Measurements from ENCODE around the gene MSANTD3. TPM values are rescaled to one million over a fixed set of nuclear protein-coding genes. Genes with fewer than 3 reads are reported as not detected.
"Not testable (repeated sequence)": the region's sequence is repeated elsewhere in the genome, so short reads cannot be mapped to it uniquely, and the experiment has no call there.

The MSANTD3 gene, protein sequence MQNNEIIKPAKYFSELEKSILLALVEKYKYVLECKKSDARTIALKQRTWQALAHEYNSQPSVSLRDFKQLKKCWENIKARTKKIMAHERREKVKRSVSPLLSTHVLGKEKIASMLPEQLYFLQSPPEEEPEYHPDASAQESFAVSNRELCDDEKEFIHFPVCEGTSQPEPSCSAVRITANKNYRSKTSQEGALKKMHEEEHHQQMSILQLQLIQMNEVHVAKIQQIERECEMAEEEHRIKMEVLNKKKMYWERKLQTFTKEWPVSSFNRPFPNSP
- total RNA-seq (2014; rRNA removed; shearing (Covaris generic)), result 81.8 and 82.7 TPM in 2 replicates

- peak; percentile 76 for DNase-seq (ENCODE audit: low spot score)
These were observed at the start of gene MSANTD3 for GRCh38 chr9:100426530-100427365. MSANTD3 (plus strand) TSS chr9:100427143; CDS start chr9:100441939, 14,796 bp downstream.

- DNase-seq (ENCODE audit: low spot score), result peak; percentile 12
These were observed 47.1 kb upstream of the MSANTD3 start for GRCh38 chr9:100379862-100380261.

DNA sequence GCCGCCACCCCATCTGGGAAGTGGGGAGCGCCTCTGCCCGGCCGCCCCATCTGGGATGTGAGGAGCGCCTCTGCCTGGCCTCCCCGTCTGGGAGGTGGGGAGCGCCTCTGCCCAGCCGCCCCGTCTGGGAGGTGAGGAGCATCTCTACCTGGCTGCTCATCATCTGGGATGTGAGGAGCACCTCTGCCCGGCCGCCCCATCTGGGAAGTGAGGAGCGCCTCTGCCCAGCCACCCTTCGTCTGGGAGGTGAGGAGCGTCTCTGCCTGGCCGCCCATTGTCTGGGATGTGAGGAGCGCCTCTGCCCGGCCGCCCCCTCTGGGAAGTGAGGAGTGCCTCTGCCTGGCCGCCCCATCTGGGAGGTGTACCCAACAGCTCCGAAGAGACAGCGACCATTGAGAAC is 34.0 kb upstream of the MSANTD3 start:
- DNase-seq (ENCODE audit: low spot score), result not testable (repeated sequence)

GRCh38 chr9:100394032-100394695 is 32.8 kb upstream of the MSANTD3 start:
- no peak for DNase-seq (ENCODE audit: low spot score)

- DNase-seq (ENCODE audit: low spot score), result no peak
These were observed 32.1 kb upstream of the MSANTD3 start for GRCh38 chr9:100394816-100395215.

DNA sequence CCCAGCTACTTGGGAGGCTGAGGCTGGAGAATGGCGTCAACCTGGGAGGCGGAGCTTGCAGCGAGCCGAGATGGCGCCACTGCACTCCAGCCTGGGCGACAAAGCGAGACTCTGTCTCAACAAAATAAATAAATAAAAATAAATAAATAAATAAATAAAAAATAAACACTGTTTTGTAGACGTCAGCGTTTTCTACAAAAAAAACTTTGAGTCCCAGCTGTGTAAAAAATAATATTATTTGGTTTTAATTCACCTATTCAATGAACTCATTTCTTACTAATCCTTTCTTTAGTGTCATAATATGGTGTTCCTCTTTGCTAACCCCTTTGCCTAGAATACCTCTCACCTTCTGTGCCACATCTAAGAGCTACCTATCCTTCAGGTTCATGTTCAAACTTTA is 30.2 kb upstream of the MSANTD3 start:
- no peak for DNase-seq (ENCODE audit: low spot score)

DNA sequence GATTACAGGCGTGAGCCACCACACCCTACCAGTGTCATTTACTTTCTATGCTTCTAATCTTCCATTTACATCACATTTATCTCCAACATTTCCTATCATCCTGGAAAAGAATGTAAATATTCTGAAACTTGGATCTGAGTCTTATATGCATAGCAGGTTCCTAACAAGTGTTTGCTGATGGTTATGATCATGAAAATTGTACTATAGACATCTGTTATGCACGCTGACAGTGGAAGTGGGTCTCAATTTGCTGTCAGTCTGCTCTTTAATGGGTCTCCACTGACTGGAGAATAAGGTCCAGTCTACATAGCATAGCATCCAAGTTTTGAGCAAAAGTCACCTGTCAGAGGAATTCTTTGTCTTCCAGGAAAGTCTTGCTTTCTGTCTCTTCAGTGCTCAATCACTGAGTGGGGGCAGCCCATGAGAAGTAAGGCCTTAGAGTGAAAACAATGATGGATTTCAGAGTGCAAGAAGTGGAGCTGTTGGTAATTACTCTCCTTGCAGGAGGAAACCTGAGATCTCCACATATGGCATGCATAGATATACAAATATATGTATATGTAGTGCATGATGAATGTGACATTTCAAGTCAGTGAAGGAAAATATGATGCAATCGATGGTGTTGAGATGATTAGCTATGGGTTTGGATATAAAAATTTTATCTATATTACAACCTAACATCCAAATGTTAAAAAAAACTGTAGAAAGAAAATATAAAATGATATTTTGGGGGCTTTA is 29.2 kb upstream of the MSANTD3 start:
- DNase-seq (ENCODE audit: low spot score), result no peak

- no peak for DNase-seq (ENCODE audit: low spot score)
These were observed 25.9 kb upstream of the MSANTD3 start for GRCh38 chr9:100401042-100401441.

DNA sequence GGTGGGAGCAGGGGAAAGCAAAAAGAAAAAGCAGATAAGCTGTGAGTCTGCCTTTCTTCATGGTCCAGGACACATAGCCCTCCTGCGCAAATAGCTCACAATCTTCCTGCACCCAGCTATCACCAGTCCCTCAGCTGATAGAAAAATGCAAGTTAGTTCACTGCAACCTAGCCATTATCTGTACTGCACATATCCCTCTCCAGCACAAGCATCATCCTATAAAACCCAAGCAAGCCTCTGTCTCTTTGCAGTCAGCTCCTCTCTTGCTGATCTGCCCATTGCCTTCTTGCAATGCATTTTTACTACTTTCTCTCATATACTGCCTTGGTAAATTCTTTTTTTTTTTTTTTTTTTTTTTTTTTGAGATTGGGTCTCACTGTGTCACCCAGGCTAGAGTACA is 20.0 kb upstream of the MSANTD3 start:
- DNase-seq (ENCODE audit: low spot score), result no peak

GRCh38 chr9:100408546-100409175 is 18.3 kb upstream of the MSANTD3 start:
- DNase-seq (ENCODE audit: low spot score), result no peak

GRCh38 chr9:100409176-100409556 is 17.8 kb upstream of the MSANTD3 start:
- no peak for DNase-seq (ENCODE audit: low spot score)

DNA sequence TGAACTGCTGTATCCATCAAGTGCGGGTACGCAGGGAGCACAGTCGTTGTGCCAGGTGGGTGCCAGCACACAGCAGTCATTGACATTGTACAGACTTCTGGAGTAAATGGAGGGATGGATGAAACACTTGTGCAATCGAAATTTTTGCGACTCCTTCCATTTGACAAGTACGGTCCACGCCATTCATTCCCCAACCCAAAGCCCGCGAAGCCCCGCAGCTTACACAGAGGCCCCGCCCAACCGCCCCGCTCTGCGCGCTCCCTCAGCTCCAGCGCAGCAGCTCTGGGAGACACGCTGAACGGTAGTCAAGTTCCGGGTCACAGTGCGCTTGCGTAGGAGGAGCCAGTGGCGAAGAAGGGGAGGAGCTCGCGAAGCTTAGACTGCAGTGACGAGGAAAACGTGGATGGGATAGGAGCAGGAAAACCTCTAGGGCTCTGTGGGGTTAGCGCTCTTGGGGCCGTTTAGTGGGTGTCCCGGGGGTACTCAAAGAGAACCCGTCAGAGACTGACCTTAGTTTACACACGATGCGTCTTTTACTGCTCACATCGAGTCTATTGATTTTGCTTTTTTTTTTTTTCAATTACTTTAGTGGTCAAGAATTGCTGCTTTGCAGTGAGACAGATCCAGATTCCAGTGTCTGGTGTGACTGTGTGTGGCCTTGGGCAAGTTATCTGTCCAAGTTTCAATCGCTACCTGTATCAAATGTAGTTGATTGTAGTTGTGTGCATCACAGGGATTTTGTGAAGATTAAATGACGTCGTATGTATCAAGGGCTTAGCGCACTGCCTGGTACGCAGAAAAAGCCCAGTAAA is 15.3 kb upstream of the MSANTD3 start:
- DNase-seq (ENCODE audit: low spot score), result peak; percentile 95

GRCh38 chr9:100413839-100414420 is 13.0 kb upstream of the MSANTD3 start:
- no peak for DNase-seq (ENCODE audit: low spot score)

DNA sequence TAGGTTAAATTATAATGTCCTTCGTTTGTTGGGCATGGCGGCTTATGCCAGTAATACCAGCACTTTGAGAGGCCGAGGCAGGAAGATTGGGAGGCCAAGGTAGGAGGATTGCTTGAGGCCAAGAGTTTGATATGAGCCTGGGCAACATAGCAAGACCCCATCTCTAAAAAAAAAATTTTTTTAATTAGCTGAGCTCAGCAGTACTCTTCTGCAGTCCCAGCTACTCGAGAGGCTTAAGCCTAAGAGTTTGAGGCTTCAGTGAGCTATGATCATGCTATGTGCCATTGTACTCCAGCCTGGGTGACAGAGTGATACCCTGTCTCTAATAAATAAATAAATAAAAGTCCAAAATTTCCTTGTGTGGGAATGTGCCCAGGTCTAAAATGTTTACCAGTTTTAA is 9.1 kb upstream of the MSANTD3 start:
- no peak for DNase-seq (ENCODE audit: low spot score)

DNA sequence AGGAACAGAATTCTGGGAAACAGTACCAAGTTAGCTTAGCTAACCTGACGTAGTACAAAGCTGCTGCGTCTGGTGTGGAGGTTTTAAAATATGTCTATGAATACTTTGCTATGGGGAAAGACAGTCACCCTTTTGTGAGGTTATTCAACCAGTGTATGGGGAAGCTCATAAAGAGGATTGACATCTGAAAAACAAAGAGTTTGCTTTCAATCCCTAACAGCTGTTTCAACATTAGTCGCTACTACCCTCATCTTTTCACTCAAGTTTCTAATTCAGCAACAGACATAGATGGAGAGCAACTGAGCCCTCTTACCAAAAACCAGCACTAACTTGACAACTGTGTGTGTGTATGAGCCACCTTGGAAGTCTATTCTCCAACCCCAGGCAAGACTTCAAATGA is 7.8 kb upstream of the MSANTD3 start:
- DNase-seq (ENCODE audit: low spot score), result no peak

GRCh38 chr9:100421116-100421515 is 5.8 kb upstream of the MSANTD3 start:
- not testable (repeated sequence) for DNase-seq (ENCODE audit: low spot score)

DNA sequence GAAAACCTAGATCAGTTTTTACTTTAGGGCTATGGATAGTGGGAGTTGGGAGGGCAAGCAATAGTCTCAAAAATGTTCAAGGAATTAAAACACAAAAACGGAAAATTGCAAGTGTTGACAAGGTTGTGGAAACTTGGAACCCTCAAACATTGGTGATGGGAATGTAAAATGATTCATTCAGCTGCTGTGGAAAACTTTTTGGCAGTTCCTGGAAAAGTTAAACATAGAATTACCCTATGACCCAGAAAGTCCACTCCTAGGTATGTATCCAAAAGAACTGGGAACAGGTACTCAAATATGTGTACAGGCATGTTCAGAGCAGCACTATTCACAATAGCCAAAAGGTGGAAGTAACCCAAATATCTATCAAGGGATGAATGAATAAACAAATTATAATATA is 1.2 kb upstream of the MSANTD3 start:
- no peak for DNase-seq (ENCODE audit: low spot score)

- no peak for DNase-seq (ENCODE audit: low spot score)
These were observed 784 bp upstream of the MSANTD3 start for GRCh38 chr9:100426189-100426529.

GRCh38 chr9:100427366-100428263 is 672 bp downstream of the MSANTD3 start:
- peak; percentile 56 for DNase-seq (ENCODE audit: low spot score)
